ENCODE results near the gene MYO1A. TPM values are rescaled to one million over a fixed set of nuclear protein-coding genes. Genes with fewer than 3 reads are reported as not detected.

Gene MYO1A
- polyA plus RNA-seq, 1 donor (not counting 4 experiments of a cell fraction or from before 2014, with no cell fraction given) = 0.01 TPM

DNA sequence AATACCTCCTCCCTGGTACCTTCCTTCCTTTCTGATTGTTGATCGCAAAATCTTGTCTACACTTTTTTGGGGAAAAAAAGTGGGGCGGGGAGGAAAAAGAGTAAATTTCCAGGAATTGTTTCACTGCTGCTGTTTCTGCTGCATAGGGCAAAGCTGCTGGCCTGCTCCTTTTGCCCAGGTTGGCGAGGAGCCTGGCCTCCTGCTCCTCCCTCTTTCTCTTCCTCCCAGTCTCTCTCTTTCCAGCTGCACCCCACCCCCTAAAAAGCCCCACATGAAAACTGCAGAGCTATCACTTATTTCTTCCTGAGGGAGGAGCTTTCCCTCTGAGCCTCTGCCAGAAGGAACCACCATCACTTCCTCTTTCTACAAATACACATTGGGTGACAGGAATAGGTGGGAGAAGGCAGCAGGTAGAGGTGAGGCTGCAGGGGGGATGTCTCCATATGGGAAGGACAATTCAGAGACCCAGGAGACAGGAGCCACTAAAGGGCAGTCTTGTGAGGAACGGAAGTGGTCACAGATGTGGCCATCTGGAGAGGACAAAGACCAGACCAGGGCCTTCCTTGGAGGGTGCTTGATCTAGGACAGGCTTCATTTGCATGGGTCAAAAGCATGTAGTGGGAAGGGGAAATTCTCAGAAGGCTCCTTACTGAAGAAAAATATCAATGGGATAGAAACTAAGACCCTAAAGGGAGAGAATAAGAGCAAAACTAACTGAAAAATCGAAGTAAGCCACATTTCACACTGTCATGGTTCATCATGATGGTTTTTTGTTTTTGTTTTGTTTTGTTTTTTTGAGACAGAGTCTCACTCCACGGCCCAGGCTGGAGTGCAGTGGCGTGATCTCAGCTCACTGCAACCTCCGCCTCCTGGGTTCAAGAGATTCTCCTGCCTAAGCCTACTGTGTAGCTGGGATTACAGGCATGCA lies 58.3 kb downstream of the MYO1A start:
- no peak for TF ChIP-seq EZH2 (IDR thresholded peaks at IDR 0.05; ENCODE audit: low read length)
- TF ChIP-seq, protein P1, sequence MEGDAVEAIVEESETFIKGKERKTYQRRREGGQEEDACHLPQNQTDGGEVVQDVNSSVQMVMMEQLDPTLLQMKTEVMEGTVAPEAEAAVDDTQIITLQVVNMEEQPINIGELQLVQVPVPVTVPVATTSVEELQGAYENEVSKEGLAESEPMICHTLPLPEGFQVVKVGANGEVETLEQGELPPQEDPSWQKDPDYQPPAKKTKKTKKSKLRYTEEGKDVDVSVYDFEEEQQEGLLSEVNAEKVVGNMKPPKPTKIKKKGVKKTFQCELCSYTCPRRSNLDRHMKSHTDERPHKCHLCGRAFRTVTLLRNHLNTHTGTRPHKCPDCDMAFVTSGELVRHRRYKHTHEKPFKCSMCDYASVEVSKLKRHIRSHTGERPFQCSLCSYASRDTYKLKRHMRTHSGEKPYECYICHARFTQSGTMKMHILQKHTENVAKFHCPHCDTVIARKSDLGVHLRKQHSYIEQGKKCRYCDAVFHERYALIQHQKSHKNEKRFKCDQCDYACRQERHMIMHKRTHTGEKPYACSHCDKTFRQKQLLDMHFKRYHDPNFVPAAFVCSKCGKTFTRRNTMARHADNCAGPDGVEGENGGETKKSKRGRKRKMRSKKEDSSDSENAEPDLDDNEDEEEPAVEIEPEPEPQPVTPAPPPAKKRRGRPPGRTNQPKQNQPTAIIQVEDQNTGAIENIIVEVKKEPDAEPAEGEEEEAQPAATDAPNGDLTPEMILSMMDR (optimal IDR thresholded peaks at IDR 0.05 in 1 of 3, IDR thresholded peaks at IDR 0.05 in 1 of 3, conservative IDR thresholded peaks at IDR 0.05 in 1 of 3; ENCODE audit: extremely low read depth in 1 of 3, insufficient read depth in 2 of 3, low read length in 3 of 3) = no peak

DNA sequence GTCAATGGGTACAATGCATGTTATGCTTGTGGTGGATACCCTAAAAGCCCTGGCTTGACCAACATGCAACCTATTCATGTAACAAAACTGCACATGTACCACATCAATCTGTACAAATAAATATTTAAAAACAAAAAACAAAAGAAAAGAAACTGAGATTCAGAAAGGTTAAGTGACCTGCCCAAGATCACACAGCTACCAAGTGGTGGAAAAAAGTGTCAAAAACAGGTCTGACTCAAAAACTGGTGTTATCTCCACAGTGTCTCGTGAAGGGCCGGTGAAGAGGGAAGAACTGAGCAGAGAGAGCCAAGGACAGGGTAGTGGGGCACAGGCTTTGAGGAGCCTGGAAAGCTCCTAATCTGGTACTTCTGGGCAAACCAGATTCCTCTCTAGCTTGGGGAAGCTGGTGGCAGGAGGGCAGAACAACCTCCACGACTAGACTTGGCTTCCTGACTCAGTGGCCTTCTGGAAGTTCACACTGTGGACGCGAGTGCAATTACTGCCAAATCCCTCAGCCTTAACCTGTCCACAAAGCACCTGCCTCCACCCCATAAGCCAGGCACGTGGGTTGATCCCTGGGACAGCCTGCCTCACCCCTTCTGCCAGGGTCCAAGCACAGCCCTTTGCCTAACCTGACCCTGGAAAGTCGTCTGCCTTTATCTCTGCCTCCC lies 59.1 kb downstream of the MYO1A start:
- Histone ChIP-seq H3K36me3 (ENCODE audit: control insufficient read depth in 2 of 2, extremely low read depth in 1 of 2, insufficient read depth in 2 of 2, low read length in 2 of 2) (no peaks in the 10 kb centered on the region), H3K9me1 (ENCODE audit: control insufficient read depth, extremely low read depth, insufficient read depth, low read length) (peaks cover 3% of the 10 kb centered on the region), H4K20me1 (ENCODE audit: control insufficient read depth, extremely low read depth, insufficient read depth, low read length) (no peaks in the 10 kb centered on the region), H3K79me2 (ENCODE audit: control insufficient read depth, insufficient read depth, low read length) (no peaks in the 10 kb centered on the region), H3K9me3 (ENCODE audit: control insufficient read depth, low read depth, low read length) (no peaks in the 10 kb centered on the region), H3K27me3 (ENCODE audit: control insufficient read depth, extremely low read depth, insufficient read depth, low read length) (no peaks in the 10 kb centered on the region), H2AFZ (ENCODE audit: control insufficient read depth, low read length) (no peak overlapping the region), H3K27ac (ENCODE audit: control insufficient read depth, insufficient read depth, low read length) (no peak overlapping the region), H3K4me2 (ENCODE audit: control insufficient read depth, extremely low read depth, insufficient read depth, low read depth, low read length) (no peak overlapping the region), H3K9ac (ENCODE audit: control insufficient read depth, extremely low read depth, insufficient read depth, low read length) (no peak overlapping the region), H3K4me3 (ENCODE audit: control insufficient read depth in 2 of 3, extremely low read depth in 1 of 3, insufficient read depth in 2 of 3, low read depth in 1 of 3, low read length in 3 of 3) (no peak overlapping the region), H3K4me1 (ENCODE audit: control insufficient read depth, extremely low read depth, insufficient read depth, low read length) (peaks cover 22% of the 10 kb centered on the region)
- TF ChIP-seq, protein P1 (optimal IDR thresholded peaks at IDR 0.05 in 1 of 3, IDR thresholded peaks at IDR 0.05 in 1 of 3, conservative IDR thresholded peaks at IDR 0.05 in 1 of 3; ENCODE audit: extremely low read depth in 1 of 3, insufficient read depth in 2 of 3, low read length in 3 of 3) = no peak
- TF ChIP-seq EZH2 (IDR thresholded peaks at IDR 0.05; ENCODE audit: low read length) = no peak
- no peak for DNase-seq (ENCODE audit: low read depth, low spot score)
- FAIRE-seq = no peak
- dilution Hi-C loops (cut with MboI; ENCODE audit: extremely low pct_ligation_motif_present, low sequenced_read_pairs) = no loop called here

More for the DNA sequence above, 58.3 kb downstream of the MYO1A start:
- Histone ChIP-seq H3K9me3 (ENCODE audit: control insufficient read depth, low read depth, low read length) (no peaks in the 10 kb centered on the region), H3K36me3 (ENCODE audit: control insufficient read depth in 2 of 2, extremely low read depth in 1 of 2, insufficient read depth in 2 of 2, low read length in 2 of 2) (peaks cover 0 to 1% of the 10 kb centered on the region in 2 experiments), H3K9ac (ENCODE audit: control insufficient read depth, extremely low read depth, insufficient read depth, low read length) (no peak overlapping the region), H3K4me2 (ENCODE audit: control insufficient read depth, extremely low read depth, insufficient read depth, low read depth, low read length) (no peak overlapping the region), H3K9me1 (ENCODE audit: control insufficient read depth, extremely low read depth, insufficient read depth, low read length) (peaks cover 3% of the 10 kb centered on the region), H3K27ac (ENCODE audit: control insufficient read depth, insufficient read depth, low read length) (no peak overlapping the region), H3K27me3 (ENCODE audit: control insufficient read depth, extremely low read depth, insufficient read depth, low read length) (no peaks in the 10 kb centered on the region), H3K79me2 (ENCODE audit: control insufficient read depth, insufficient read depth, low read length) (no peaks in the 10 kb centered on the region), H2AFZ (ENCODE audit: control insufficient read depth, low read length) (peak overlapping the region; percentile 38), H3K4me3 (ENCODE audit: control insufficient read depth in 2 of 3, extremely low read depth in 1 of 3, insufficient read depth in 2 of 3, low read depth in 1 of 3, low read length in 3 of 3) (no peak overlapping the region), H3K4me1 (ENCODE audit: control insufficient read depth, extremely low read depth, insufficient read depth, low read length) (peaks cover 14% of the 10 kb centered on the region), H4K20me1 (ENCODE audit: control insufficient read depth, extremely low read depth, insufficient read depth, low read length) (no peaks in the 10 kb centered on the region)
- dilution Hi-C loops (cut with MboI; ENCODE audit: extremely low pct_ligation_motif_present, low sequenced_read_pairs) = no loop called here
- DNase-seq (ENCODE audit: low read depth, low spot score) = no peak
- FAIRE-seq = no peak
